GM12875 (cell line): ENCODE measurements around the gene MSI2.

ENCODE experiments used
- H3K4me3 ChIP-seq: one replicate; pipeline ENCODE4 v1.5.1; 2011; ENCODE audit warnings: low read depth, low read length, control low read depth
- CTCF ChIP-seq: IDR thresholded peaks from 2 replicates; pipeline ENCODE4 v1.5.1; 2011; ENCODE audit warnings: low read depth, mild to moderate bottlenecking, control low read depth, inconsistent platforms, low read length, moderate library complexity, borderline replicate concordance; ENCODE audit not compliant: insufficient read depth

MSI2 gene

GRCh38 chr17:57255182-57255775 lies 1.0 kb upstream of the MSI2 start:
- peak overlapping the region; percentile 69 for H3K4me3 ChIP-seq
- no peak for TF ChIP-seq CTCF

- TF ChIP-seq CTCF, result no peak
- peak overlapping the region; percentile 69 for H3K4me3 ChIP-seq
These were observed 387 bp downstream of the MSI2 start for GRCh38 chr17:57256708-57257112.

- no peak for TF ChIP-seq CTCF
- peak overlapping the region; percentile 69 for H3K4me3 ChIP-seq
These were observed 1.0 kb downstream of the MSI2 start for GRCh38 chr17:57257195-57257894.

DNA sequence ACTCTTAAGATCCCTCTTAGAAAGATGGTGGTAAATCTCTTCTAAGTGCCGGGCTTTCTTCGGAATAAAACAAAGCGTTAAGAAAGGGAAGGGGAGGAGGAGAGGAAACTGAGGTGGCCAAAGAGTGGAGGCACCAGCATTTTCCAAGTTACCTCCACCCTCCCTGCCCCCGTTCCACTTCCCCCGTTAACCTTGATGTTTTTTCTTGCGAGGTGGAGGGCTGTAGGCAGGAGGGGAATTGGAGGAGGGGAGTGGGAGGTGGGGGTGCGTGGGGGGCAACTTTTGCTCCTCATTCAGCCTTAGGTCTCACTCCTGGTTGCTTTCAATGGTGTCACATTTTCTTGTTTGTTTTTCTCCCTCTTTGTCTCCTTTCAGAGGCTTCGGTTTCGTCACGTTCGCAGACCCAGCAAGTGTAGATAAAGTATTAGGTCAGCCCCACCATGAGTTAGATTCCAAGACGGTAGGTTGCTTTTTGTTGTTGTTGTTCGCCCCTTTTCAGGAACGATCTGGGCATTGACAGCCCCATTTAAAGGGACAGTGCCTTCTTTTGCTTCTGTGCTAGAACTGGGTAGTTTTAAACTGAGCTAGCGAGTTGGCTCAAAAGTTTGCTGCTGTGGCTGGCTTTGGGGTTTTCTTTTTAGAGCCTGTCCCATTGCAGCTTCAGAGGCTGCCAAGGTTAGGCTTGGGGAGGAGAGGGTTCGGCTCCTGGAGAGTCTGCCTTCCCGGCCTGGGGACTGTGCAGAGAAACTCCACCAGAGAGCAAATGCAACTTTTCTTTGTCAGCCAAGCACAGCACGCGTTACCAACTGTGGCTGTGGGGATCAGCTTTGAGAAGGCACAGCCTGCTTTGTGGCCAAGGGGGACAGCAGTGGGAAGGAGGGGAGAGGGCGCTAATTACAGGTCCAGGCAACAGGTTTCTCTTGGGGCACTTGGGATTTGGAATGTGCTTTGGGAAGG lies 1.9 kb downstream of the MSI2 start:
- peak overlapping the region; percentile 69 for H3K4me3 ChIP-seq
- no peak for TF ChIP-seq CTCF

DNA sequence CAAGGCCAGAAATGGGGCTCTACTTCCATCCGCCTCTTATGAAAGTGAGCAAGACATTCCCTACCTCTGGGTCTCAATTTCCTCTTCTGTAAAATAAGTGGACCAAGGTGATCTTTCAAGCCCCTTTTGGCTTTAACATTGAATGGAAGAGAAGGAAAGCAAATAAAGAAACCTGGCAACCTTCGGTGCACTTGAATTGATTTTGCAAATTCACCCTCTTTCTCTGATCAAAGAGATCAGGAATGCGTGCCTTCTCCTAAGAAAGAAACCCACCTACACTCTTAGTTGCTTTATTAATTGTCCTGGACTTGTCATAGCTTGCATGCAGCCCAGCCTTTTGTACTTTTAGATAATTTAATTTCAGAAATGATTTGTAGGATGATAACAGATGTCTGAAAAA lies 3.0 kb downstream of the MSI2 start:
- no peak overlapping the region for H3K4me3 ChIP-seq
- no peak for TF ChIP-seq CTCF

- TF ChIP-seq CTCF, result no peak
- H3K4me3 ChIP-seq, result no peak overlapping the region
These were observed 3.5 kb downstream of the MSI2 start for GRCh38 chr17:57259817-57260216.
